Common myeloid progenitor, CD34-positive (primary cell): ENCODE measurements around the gene SAMD4A.

Experiments
- CTCF ChIA-PET: fragments of 350-600 bp; sonication (Branson Sonifier 250); formaldehyde crosslinking; loops from one replicate; lab custom pipeline; 2021; ENCODE audit warnings: antibody characterized with exemption; lab: Charles Lee
- POLR2A ChIA-PET: fragments of 350-600 bp; sonication (Branson Sonifier 250); formaldehyde crosslinking; loops from one replicate; lab custom pipeline; 2021; ENCODE audit warnings: antibody characterized with exemption; lab: Charles Lee
- DNase-seq, 3 donors: peaks; one replicate each; pipeline versions ENCODE4 v3.0.0 to v3.0.0-alpha.2; 2013
- H3K27ac ChIP-seq, 2 experiments: 1 replicate in 1 of 2; 2 replicates in 1 of 2; pipeline ENCODE4 v1.7.0; 2013; ENCODE audit warnings: inconsistent platforms in 2 of 2, low read length in 2 of 2, mild to moderate bottlenecking in 2 of 2, low read depth in 1 of 2, moderate library complexity in 1 of 2; ENCODE audit not compliant: severe bottlenecking in 2 of 2, insufficient read depth in 1 of 2, poor library complexity in 1 of 2
- H3K27me3 ChIP-seq, 5 experiments: replicated peaks in 2 of 5; 1 replicate in 3 of 5; 2 replicates in 2 of 5; pipeline versions ENCODE4 v1.6.1 to v1.7.0; 2013; ENCODE audit warnings: low read length in 4 of 5, mild to moderate bottlenecking in 2 of 5, moderate library complexity in 2 of 5, inconsistent platforms in 1 of 5; ENCODE audit not compliant: insufficient read depth in 5 of 5, control insufficient read depth in 4 of 5
- H3K36me3 ChIP-seq, 4 experiments: 1 replicate in 2 of 4; 2 replicates in 2 of 4; pipeline versions ENCODE4 v1.6.1 to v1.7.0; 2013; ENCODE audit warnings: low read length in 3 of 4, control low read depth in 1 of 4, mild to moderate bottlenecking in 1 of 4; ENCODE audit not compliant: control insufficient read depth in 4 of 4, insufficient read depth in 4 of 4
- H3K4me1 ChIP-seq, 4 experiments: 1 replicate in 3 of 4; 2 replicates in 1 of 4; pipeline versions ENCODE4 v1.6.1 to v1.7.1; 2013; ENCODE audit warnings: low read length in 3 of 4, mild to moderate bottlenecking in 3 of 4, control low read depth in 1 of 4, inconsistent platforms in 1 of 4, moderate library complexity in 1 of 4; ENCODE audit not compliant: control insufficient read depth in 4 of 4, insufficient read depth in 4 of 4; ENCODE audit errors: control extremely low read depth in 1 of 4
- H3K4me3 ChIP-seq, 7 experiments: 1 replicate in 4 of 7; 2 replicates in 3 of 7; pipeline versions ENCODE4 v1.5.1 to v1.7.0; 2013; ENCODE audit warnings: mild to moderate bottlenecking in 7 of 7, low read length in 6 of 7, moderate library complexity in 6 of 7, inconsistent platforms in 2 of 7, low read depth in 2 of 7, control low read depth in 1 of 7; ENCODE audit not compliant: insufficient read depth in 4 of 7, control insufficient read depth in 1 of 7; ENCODE audit errors: extremely low read depth in 1 of 7
- H3K9me3 ChIP-seq, 5 experiments: 1 replicate in 4 of 5; 2 replicates in 1 of 5; pipeline versions ENCODE4 v1.6.1 to v1.7.1; 2013; ENCODE audit warnings: low read length in 4 of 5, mild to moderate bottlenecking in 2 of 5, inconsistent platforms in 1 of 5, low read depth in 1 of 5, moderate library complexity in 1 of 5; ENCODE audit not compliant: control insufficient read depth in 4 of 5, insufficient read depth in 2 of 5; ENCODE audit errors: control extremely low read depth in 1 of 5
- WGBS: methylation state at CpG from one replicate; pipeline ENCODE4 v1.1.5; 2013; ENCODE audit not compliant: insufficient coverage; 5-methylcytosine and 5-hydroxymethylcytosine counted together

SAMD4A gene

GRCh38 chr14:54649056-54649455 is 82.1 kb downstream of the SAMD4A start:
- Histone ChIP-seq H3K4me1 (peaks cover 0 to 25% (median 17%) of the 10 kb centered on the region in 4 experiments), H3K27ac (no peak overlapping the region), H3K27me3 (no peaks in the 10 kb centered on the region), H3K4me3 (no peak overlapping the region), H3K36me3 (no peaks in the 10 kb centered on the region), H3K9me3 (no peaks in the 10 kb centered on the region)
- no peak for DNase-seq
- CTCF ChIA-PET = interaction anchor here (0.8 to 2.7 kb wide), 6 partner anchors 11 to 125 kb away, joined by 3 to 11 read pairs (median 6); no protein-coding TSS in a partner anchor
- WGBS = 98% methylated on average over 6 of the region's 6 CpGs
- POLR2A ChIA-PET = no interaction called here

GRCh38 chr14:54650331-54650958 is 83.5 kb downstream of the SAMD4A start:
- no peaks in the 10 kb centered on the region for H3K9me3 ChIP-seq
- no peaks in the 10 kb centered on the region for H3K27me3 ChIP-seq
- WGBS = 13% methylated on average over 9 of the region's 10 CpGs
- ChIA-PET POLR2A (no interaction called here), CTCF (interaction anchor here (0.9 to 2.7 kb wide), 6 partner anchors 8 to 123 kb away, joined by 3 to 11 read pairs (median 3); no protein-coding TSS in a partner anchor)
- no peak overlapping the region for H3K27ac ChIP-seq
- DNase-seq = peak in 2 of 3 donors; percentile 62 to 75
- no peaks in the 10 kb centered on the region for H3K36me3 ChIP-seq
- H3K4me1 ChIP-seq = peaks cover 0 to 33% (median 21%) of the 10 kb centered on the region in 4 experiments
- peak overlapping the region in 1 of 7 experiments; percentile 23 for H3K4me3 ChIP-seq

DNA sequence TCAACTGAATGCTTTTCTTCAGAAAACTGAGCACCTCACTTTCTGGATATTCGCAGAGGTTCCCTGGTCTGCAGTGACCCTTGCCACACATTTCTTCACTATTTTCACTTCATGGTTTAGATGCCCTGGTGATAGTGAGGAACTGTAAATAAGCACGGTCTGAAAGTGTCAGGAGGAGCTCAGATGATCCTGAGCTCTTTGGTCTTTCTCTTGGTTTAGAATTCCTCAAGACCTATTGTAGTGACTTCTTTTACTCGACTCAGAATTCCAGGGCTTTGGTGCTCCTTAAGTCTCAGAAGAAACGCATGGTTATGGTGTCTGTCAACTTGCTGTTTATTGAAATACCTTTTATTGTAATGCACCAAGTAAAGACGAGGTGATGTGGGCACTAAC is 84.0 kb downstream of the SAMD4A start:
- Histone ChIP-seq H3K36me3 (no peaks in the 10 kb centered on the region), H3K27me3 (no peaks in the 10 kb centered on the region), H3K27ac (no peak overlapping the region), H3K4me1 (peaks cover 0 to 33% (median 21%) of the 10 kb centered on the region in 4 experiments), H3K9me3 (no peaks in the 10 kb centered on the region), H3K4me3 (no peak overlapping the region)
- ChIA-PET POLR2A (interaction anchor here (0.6 kb wide), 1 partner anchor 66 kb away, joined by 3 read pairs; no protein-coding TSS in a partner anchor), CTCF (interaction anchor here (0.9 to 1.3 kb wide), 3 partner anchors 8 to 77 kb away, joined by 3 read pairs; no protein-coding TSS in a partner anchor)
- 100% methylated on average over 1 of the region's 5 CpGs for WGBS
- DNase-seq = no peak

DNA sequence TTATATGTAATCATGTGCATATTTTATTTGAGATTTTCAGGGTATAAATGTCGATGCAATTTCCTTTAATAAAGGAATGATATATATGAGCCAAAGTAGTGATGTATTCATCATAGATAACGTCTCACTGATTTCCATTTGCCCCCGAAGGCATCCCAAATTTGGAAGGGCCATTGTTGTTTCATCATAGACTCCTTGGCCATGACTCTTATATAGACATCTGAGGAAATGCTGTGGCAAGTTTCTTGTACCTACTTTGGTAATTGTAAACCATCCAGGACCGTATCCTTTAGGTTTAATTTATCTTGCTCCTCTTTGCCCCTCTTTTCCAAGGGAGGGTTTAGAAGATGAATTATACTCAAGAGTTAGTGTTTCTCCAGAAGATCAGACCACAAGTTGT is 84.7 kb downstream of the SAMD4A start:
- Histone ChIP-seq H3K27me3 (no peaks in the 10 kb centered on the region), H3K9me3 (no peaks in the 10 kb centered on the region), H3K27ac (no peak overlapping the region), H3K4me1 (peaks cover 0 to 33% (median 21%) of the 10 kb centered on the region in 4 experiments), H3K4me3 (no peak overlapping the region), H3K36me3 (no peaks in the 10 kb centered on the region)
- ChIA-PET CTCF (interaction anchor here (0.9 to 1.3 kb wide), 2 partner anchors 12 to 20 kb away, joined by 3 to 4 read pairs; no protein-coding TSS in a partner anchor), POLR2A (no interaction called here)
- DNase-seq = no peak
- WGBS = 100% methylated on average over 3 of the region's 4 CpGs

- ChIA-PET POLR2A (no interaction called here), CTCF (interaction anchor here (0.9 to 1.3 kb wide), 2 partner anchors 11 to 21 kb away, joined by 3 to 4 read pairs; no protein-coding TSS in a partner anchor)
- Histone ChIP-seq H3K36me3 (no peaks in the 10 kb centered on the region), H3K27ac (no peak overlapping the region), H3K4me3 (no peak overlapping the region), H3K9me3 (no peaks in the 10 kb centered on the region), H3K4me1 (peaks cover 0 to 33% (median 21%) of the 10 kb centered on the region in 4 experiments), H3K27me3 (no peaks in the 10 kb centered on the region)
- DNase-seq = no peak
- WGBS = 100% methylated on average over 2 of the region's 6 CpGs
These were observed 85.3 kb downstream of the SAMD4A start for GRCh38 chr14:54652188-54652587.

GRCh38 chr14:54652605-54653052 is 85.7 kb downstream of the SAMD4A start:
- no peak for DNase-seq
- H3K4me3 ChIP-seq = no peak overlapping the region
- no peaks in the 10 kb centered on the region for H3K27me3 ChIP-seq
- 96% methylated on average over 11 of the region's 11 CpGs for WGBS
- no peaks in the 10 kb centered on the region for H3K9me3 ChIP-seq
- POLR2A ChIA-PET = no interaction called here
- H3K36me3 ChIP-seq = no peaks in the 10 kb centered on the region
- H3K4me1 ChIP-seq = peaks cover 0 to 33% (median 21%) of the 10 kb centered on the region in 4 experiments
- no peak overlapping the region for H3K27ac ChIP-seq
- CTCF ChIA-PET = interaction anchor here (0.9 to 1.3 kb wide), 3 partner anchors 11 to 32 kb away, joined by 3 to 4 read pairs (median 3); no protein-coding TSS in a partner anchor
